Measurements from ENCODE around the gene PARVB.
"Not testable (repeated sequence)": the region's sequence is repeated elsewhere in the genome, so short reads cannot be mapped to it uniquely, and the experiment has no call there.

Gene PARVB

DNA sequence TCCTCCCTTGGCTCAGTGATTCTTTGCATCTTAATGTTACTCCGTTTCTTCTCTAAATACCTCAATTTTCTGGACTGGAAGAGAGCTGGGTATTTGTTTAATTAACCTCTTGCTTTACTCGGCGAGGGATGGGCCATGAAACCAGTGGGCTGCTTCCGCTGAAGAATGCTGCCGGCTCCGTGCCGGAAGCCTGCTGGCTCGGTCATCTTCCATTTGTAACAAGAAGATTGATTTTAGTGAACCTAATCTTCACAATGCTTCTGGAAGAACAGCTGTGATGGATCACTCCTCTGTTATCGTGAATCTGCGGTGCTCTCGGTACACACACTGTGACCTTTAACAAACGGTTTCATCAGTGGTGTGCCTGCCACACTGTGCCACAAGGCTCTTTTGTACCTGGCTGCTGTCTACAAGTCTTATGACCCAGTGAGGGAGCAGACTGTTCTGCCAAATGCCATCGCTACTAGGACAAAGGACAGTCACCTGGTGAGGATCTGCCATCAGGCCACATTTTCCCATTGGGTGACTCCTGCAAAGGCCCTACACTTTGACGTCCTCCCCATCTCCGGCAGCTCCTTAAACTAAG, 25.3 kb upstream of the PARVB start:
- no peak for DNase-seq (ENCODE audit: low spot score)

- no peak for DNase-seq (ENCODE audit: low spot score)
These were observed 24.7 kb upstream of the PARVB start for GRCh38 chr22:43999378-43999777.

DNA sequence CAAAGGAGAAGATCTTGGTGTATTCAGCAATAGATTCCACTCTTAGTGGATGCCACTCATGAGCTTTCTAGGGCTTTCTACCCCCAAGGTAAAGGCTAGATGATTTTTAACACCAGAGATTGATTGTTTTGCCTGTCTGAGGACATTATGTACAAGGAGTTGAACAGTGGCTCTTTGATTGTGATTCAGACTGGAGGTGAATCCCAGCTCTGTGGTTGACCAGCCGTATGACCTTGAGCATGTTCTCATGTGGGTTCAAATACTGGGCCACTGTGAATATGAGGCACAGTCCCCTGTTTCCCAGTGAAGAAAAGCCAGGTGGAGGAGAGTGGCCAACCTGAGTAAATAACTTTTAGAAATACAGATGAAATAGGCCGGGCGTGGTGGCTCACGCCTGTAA, 24.0 kb upstream of the PARVB start:
- no peak for DNase-seq (ENCODE audit: low spot score)

- no peak for DNase-seq (ENCODE audit: low spot score)
These were observed 22.6 kb upstream of the PARVB start for GRCh38 chr22:44001521-44001920.

GRCh38 chr22:44002324-44002723, 21.8 kb upstream of the PARVB start:
- DNase-seq (ENCODE audit: low spot score): no peak

DNA sequence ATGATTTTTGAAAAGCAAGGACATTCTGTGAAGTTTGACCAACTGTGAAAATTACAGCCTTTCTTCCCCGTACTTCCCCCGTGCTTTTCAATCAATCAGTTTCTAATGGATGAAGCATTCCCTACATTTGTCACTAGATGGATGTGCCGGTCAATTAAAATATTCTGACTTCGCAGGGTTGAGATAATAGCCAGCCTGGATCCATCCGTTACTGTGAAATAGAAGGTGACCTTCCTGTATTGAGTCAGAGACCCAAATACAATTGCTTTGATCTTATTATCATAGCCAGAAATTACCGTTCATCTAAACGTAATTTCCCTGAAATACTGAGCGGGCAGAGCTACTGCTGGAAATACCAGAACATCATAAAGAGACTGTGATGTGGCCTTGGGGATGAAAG, 21.1 kb upstream of the PARVB start:
- DNase-seq (ENCODE audit: low spot score): no peak

DNA sequence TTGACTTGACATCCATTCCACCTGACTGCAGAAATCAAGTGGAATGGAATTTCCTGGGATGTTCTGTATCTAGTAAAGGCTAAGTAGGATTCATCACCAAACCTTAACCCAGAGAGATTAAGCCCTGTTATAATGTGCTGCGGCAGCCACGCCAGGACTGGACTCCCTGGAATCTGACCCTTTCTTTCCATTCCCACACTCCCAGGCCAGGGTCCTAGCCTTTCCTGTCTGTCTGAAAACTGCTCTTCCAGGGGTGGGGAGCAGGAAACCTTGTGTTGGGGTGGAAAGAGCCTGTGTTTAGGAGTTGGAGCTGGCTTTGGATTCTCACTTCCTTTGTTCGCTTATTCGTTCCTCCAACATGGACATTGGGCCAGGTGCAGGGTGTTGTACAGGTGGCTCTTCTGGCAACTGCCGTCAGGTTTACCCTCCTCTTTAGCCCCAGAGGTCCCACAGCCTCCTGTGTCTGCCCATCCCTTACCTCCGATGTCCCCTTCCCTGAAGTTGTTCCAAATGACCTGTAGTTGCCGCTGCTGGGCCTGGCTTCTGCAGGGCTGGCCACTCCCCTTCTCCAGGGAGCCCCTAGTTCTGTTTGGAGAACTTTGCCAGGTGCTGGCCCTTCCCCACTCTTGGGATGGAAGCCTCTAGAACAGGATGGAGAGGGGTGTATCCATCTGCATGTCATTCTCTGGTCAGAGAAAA, 20.5 kb upstream of the PARVB start:
- DNase-seq (ENCODE audit: low spot score): no peak

DNA sequence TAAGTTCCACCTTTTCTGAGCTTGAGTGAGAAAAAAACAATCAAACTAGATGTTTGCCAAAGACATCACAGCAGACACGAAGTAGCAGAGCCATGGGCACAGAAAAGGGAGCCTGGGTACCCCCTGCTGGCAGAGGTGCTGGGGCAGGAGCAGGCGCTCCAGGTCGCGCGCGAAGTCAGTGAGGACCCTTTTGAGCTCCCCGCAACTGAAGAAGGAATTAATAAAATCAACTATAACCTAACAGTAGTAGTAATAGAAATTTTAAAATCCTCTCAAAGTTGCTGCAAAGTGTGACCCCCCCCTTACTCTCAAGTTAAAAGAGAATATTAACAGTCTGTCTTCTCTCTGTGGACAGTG, 20.0 kb upstream of the PARVB start:
- no peak for DNase-seq (ENCODE audit: low spot score)

DNA sequence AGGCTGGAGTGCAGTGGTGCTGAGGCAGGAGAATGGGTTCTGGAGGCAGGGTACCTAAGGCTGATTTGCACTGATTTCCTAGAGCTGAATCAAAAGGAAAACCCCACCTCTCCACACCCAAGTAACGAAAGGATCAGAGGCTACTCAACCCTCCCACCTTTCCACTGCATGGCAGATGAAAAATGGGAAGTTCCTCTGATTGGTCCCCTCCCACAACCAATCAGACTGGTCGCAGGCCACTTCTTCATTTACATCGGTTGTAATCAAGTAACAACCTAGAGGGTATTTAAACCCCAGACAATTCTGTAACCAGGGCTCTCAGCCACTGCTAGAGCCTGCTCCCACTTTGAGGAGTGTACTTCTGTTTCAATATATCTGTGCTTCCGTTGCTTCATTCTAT, 18.6 kb upstream of the PARVB start:
- no peak for DNase-seq (ENCODE audit: low spot score)

GRCh38 chr22:44012162-44012561, 11.9 kb upstream of the PARVB start:
- DNase-seq (ENCODE audit: low spot score): no peak

- DNase-seq (ENCODE audit: low spot score): no peak
These were observed 11.5 kb upstream of the PARVB start for GRCh38 chr22:44012591-44012990.

- no peak for DNase-seq (ENCODE audit: low spot score)
These were observed 9.9 kb upstream of the PARVB start for GRCh38 chr22:44014241-44014640.

DNA sequence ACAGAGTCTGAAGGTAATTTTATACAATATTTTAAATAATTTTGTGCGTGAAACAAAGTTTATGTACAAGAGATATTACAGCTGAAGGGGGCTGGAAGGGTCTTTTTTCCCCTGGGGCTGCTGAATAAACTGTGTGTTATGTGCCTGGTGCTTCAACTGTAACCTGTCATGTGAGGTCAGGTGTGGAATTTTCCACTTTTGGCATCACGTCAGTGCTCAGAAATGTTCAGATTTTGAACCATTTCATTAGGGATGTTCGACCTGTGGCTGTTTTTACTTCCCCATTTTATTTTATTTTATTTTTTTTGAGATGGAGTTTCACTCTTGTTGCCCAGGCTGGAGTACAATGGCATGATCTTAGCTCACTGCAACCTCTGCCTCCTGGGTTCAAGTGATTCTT, 7.5 kb upstream of the PARVB start:
- not testable (repeated sequence) for DNase-seq (ENCODE audit: low spot score)

- no peak for DNase-seq (ENCODE audit: low spot score)
These were observed 5.5 kb upstream of the PARVB start for GRCh38 chr22:44018594-44018993.

- no peak for DNase-seq (ENCODE audit: low spot score)
These were observed 4.7 kb upstream of the PARVB start for GRCh38 chr22:44019416-44019815.

DNA sequence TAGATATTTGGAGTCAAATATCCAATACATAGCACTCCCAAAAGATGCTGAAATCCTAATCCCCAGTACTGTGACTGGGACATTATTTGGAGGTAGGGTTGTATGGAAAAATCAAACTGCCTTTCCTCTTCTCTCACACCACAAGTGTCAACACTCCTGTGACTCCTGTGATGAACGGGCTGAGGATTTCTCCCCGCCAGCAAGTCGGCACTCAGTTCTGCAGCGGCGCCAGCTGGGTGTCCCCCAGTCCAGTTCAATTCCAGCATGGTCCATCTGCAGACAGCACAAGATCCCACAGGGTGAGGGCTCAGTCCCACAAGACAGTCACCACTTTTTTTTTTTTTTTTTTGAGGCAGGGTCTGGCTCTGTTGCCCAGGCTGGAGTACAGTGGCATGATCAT, 4.3 kb upstream of the PARVB start:
- DNase-seq (ENCODE audit: low spot score): no peak

DNA sequence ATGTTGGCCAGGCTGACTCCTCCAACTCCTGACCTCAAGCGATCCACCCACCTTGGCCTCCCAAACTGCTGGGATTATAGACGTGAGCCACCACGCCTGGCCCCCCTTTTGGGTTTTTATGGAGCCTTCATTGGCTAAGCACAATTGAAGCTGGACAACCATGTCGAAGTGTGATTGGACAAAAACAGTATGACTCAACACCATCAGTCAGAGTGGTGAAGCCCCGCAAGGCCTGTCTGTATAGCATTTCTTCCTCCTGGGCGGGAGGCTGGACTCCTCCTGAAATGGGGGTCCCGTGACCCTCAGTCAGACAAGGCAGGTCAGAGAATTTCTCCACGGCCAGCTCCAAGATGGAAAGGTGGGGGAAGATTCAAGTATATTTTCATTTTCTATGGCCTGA, 3.1 kb upstream of the PARVB start:
- no peak for DNase-seq (ENCODE audit: low spot score)

DNA sequence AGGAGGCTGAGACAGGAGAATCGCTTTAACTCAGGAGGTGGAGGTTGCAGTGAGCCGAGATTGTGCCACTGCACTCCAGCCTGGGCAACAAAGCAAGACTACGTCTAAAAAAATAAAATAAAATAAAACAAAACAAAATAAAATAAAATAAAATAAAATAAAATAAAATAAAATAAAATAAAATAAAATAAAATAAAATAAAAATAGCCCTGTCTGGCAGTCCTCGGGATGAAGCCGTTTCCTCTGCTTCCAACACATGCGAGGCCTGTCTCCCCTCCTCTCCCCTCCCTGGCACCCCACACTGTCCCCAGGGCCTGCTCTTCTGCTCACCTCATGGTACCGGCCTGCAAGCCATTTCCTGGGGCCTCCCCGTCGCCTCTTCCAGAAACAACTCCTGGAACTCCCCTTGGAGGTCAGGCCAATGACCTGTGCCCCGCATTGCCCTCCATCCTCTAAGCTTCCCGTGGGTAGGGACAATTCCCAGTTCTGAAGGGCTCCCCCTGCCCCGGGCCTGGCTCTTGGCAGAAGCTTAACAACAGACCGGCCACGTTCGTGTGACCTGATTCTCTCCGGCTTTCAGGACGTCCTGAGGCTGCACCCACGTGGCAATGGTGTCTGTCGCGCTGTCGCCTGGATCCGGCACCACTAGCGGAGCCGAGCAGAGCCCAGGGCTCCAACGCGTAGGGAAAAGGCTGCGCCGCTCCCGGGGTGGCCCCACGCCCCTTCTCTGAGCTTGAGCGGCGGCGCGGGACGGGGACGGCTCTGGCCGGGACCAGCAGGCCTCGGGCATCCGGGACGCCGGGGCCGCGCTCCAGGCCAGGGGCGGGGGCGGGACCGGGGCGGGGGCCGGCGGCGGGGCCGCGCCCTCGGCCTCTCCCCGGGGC, 456 bp upstream of the PARVB start:
- DNase-seq (ENCODE audit: low spot score): no peak

GRCh38 chr22:44025171-44026065, 1.3 kb downstream of the PARVB start:
- DNase-seq (ENCODE audit: low spot score): no peak

DNA sequence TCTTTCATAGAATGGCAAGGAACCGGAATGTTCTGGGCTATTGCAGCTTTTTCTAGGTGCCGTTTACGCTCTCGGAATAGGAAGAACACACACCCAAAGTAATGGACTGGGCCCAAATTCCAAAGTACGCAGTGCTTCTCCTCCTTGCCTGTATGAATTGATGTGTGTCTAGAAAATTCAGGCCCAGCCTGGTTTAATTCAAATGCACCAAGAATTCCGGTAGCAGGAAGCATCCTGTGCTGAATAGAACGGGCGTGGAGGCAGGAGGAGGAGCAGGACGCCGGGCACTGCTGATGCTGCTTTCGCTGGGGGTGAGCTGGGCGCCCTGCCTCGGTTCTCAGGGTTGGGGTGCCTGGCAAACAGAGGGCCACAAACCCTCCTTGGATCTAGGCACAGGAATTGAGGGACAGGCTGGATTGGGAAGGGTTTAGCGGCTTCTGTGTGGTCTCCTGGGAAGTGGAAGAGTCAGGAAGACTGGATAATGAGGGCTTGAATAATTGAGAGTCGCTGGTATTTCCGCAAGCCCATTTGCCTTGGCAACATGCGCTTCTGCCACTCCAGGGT, 2.0 kb downstream of the PARVB start:
- DNase-seq (ENCODE audit: low spot score): no peak

DNA sequence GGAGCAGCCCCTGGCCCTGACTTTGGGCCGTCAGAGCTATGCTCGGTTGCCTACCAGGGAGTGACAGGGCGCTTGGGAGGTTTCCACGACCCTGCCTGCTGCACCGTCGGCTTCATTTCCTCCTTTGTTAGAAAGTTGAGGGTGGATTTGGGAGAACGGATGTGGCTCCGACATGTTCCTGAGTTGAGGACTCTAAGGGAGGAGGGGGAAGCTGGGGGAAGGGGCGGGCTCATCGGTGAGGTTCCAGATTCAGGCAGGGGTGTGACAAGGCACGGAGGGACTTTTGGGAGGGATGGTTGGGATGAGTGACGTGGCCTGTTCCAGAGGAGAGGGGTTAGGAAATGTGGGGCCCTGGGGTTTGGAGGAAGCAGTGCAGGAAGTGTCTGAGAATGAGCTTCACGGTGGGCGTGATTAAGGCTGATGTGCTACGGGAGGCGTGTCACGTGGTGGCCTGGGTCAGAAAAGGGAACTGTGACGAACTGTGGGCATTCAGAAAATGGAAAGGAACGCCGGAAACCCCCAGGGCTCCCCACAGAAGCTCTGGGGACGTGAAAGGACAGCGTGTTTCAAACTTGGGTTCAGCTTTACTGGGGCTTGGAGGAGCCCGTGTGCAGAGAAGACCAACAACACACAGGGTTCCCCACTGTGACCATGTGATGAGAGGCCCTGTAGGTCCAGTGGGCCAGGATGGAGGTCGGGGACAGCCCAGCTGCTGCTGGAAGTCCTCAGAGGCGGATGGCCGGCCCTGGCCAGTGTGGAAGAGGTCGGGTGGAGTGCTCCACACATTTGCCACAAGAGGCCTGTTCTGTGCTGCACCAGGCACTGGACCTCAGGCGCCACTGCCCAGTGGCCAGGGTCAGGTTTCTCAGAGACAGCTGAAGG, 2.8 kb downstream of the PARVB start:
- DNase-seq (ENCODE audit: low spot score): no peak
